PFSK-1 (cell line): Measurements from ENCODE around the gene BMX.

ENCODE experiments used
- POLR2AphosphoS5 ChIP-seq: IDR thresholded peaks from 2 replicates; pipeline ENCODE4 v1.6.1; 2012; ENCODE audit warnings: low read depth, mild to moderate bottlenecking, control low read depth, low read length, moderate library complexity
- SIN3A ChIP-seq: IDR thresholded peaks from 2 replicates; pipeline ENCODE4 v1.6.1; 2012; ENCODE audit warnings: mild to moderate bottlenecking, low read length, moderate library complexity, borderline replicate concordance; ENCODE audit not compliant: insufficient read depth
- TAF1 ChIP-seq: IDR thresholded peaks from 2 replicates; pipeline ENCODE4 v1.6.1; 2012; ENCODE audit warnings: low read length, control low read depth, borderline replicate concordance; ENCODE audit not compliant: insufficient read depth
- TF ChIP-seq, protein P1 (sequence below), 2 experiments: IDR thresholded peaks; 2 replicates each; pipeline versions ENCODE4 v1.6.1 to v1.8.0; 2011 to 2012; ENCODE audit warnings: low read depth in 2 of 2, low read length in 2 of 2, control low read depth in 1 of 2, inconsistent platforms in 1 of 2, mild to moderate bottlenecking in 1 of 2, moderate library complexity in 1 of 2; ENCODE audit not compliant: insufficient read depth in 1 of 2

DNA sequence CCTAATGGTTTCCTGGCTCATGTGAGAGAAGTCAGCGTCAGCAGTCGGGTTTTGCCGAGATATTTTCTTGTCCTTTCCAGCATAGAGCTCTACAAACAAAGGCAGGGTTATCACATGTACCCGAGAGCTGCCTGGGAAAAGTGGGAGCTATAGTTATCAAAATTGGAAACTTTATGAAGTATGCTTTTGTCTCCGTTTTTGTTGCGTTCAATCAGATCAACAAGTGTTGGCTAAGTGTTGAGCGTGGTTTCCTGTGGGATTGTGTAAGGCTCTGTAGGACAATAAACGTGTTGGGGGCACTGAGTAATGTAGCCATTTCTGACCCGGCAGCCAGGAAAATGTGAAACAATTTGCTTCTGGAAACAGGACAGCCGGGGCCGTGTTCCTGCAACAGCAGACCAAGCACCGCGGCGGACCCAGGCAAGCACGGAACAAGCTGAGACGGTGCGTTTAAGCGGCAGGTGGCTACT, at the start of gene BMX:
- no peak for TF ChIP-seq POLR2AphosphoS5
- TF ChIP-seq, protein P1, sequence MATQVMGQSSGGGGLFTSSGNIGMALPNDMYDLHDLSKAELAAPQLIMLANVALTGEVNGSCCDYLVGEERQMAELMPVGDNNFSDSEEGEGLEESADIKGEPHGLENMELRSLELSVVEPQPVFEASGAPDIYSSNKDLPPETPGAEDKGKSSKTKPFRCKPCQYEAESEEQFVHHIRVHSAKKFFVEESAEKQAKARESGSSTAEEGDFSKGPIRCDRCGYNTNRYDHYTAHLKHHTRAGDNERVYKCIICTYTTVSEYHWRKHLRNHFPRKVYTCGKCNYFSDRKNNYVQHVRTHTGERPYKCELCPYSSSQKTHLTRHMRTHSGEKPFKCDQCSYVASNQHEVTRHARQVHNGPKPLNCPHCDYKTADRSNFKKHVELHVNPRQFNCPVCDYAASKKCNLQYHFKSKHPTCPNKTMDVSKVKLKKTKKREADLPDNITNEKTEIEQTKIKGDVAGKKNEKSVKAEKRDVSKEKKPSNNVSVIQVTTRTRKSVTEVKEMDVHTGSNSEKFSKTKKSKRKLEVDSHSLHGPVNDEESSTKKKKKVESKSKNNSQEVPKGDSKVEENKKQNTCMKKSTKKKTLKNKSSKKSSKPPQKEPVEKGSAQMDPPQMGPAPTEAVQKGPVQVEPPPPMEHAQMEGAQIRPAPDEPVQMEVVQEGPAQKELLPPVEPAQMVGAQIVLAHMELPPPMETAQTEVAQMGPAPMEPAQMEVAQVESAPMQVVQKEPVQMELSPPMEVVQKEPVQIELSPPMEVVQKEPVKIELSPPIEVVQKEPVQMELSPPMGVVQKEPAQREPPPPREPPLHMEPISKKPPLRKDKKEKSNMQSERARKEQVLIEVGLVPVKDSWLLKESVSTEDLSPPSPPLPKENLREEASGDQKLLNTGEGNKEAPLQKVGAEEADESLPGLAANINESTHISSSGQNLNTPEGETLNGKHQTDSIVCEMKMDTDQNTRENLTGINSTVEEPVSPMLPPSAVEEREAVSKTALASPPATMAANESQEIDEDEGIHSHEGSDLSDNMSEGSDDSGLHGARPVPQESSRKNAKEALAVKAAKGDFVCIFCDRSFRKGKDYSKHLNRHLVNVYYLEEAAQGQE (IDR thresholded peaks at IDR 0.05; ENCODE audit: insufficient read depth in 1 of 2, low read depth in 2 of 2, low read length in 2 of 2), result no peak
- TF ChIP-seq SIN3A, result no peak
- no peak for TF ChIP-seq TAF1
